Parathyroid adenoma (tissue), 2 donors: ENCODE results near the gene LRP1B.

Source experiments
- H2AFZ ChIP-seq: fragments of 300-600 bp; sonication (generic); one replicate; pipeline ENCODE4 v1.7.0; 2017; ENCODE audit warnings: antibody characterized with exemption, mild to moderate bottlenecking
- H3K27ac ChIP-seq: fragments of 300-600 bp; sonication (generic); one replicate; pipeline ENCODE4 v1.7.0; 2017
- H3K27me3 ChIP-seq: fragments of 300-600 bp; sonication (generic); one replicate; pipeline ENCODE4 v1.7.0; 2017; ENCODE audit warnings: low read length; ENCODE audit not compliant: control insufficient read depth, insufficient read depth
- H3K36me3 ChIP-seq: fragments of 300-600 bp; sonication (generic); one replicate; pipeline ENCODE4 v1.7.0; 2017; ENCODE audit warnings: low read length; ENCODE audit not compliant: control insufficient read depth, insufficient read depth
- H3K4me1 ChIP-seq: fragments of 300-600 bp; sonication (generic); one replicate; pipeline ENCODE4 v1.7.0; 2017; ENCODE audit warnings: control low read depth
- H3K4me2 ChIP-seq: fragments of 300-600 bp; sonication (generic); one replicate; pipeline ENCODE4 v1.7.0; 2017; ENCODE audit warnings: low read length
- H3K4me3 ChIP-seq: fragments of 300-600 bp; sonication (generic); one replicate; pipeline ENCODE4 v1.7.0; 2017; ENCODE audit warnings: low read depth, low read length
- H3K79me2 ChIP-seq: fragments of 300-600 bp; sonication (generic); one replicate; pipeline ENCODE4 v1.7.0; 2017; ENCODE audit warnings: control low read depth
- H3K9ac ChIP-seq: fragments of 300-600 bp; sonication (generic); one replicate; pipeline ENCODE4 v1.7.0; 2017; ENCODE audit warnings: mild to moderate bottlenecking
- H3K9me3 ChIP-seq: fragments of 300-600 bp; sonication (generic); one replicate; pipeline ENCODE4 v1.7.0; 2017; ENCODE audit warnings: low read length; ENCODE audit not compliant: control insufficient read depth
- CTCF ChIP-seq: fragments of 300-600 bp; sonication (generic); IDR thresholded peaks from one replicate; pipeline ENCODE4 v1.7.0; 2017; ENCODE audit warnings: antibody characterized with exemption, mild to moderate bottlenecking
- donor health status: primary hyperparathyroidism.

The LRP1B gene

GRCh38 chr2:140498360-140498759, 1632.5 kb downstream of the LRP1B start:
- no peaks in the 10 kb centered on the region for H3K27me3 ChIP-seq
- no peak overlapping the region for H3K27ac ChIP-seq
- no peak overlapping the region for H3K9ac ChIP-seq
- H3K4me2 ChIP-seq: no peak overlapping the region
- H3K79me2 ChIP-seq: no peaks in the 10 kb centered on the region
- H3K4me3 ChIP-seq: no peak overlapping the region
- H3K9me3 ChIP-seq: no peaks in the 10 kb centered on the region
- no peak overlapping the region for H2AFZ ChIP-seq
- TF ChIP-seq CTCF: no peak
- H3K4me1 ChIP-seq: no peaks in the 10 kb centered on the region
- H3K36me3 ChIP-seq: no peaks in the 10 kb centered on the region

GRCh38 chr2:140496714-140497113, 1634.1 kb downstream of the LRP1B start:
- no peaks in the 10 kb centered on the region for H3K9me3 ChIP-seq
- H3K27me3 ChIP-seq: no peaks in the 10 kb centered on the region
- no peak overlapping the region for H3K27ac ChIP-seq
- H3K9ac ChIP-seq: no peak overlapping the region
- no peak overlapping the region for H3K4me3 ChIP-seq
- TF ChIP-seq CTCF: no peak
- no peaks in the 10 kb centered on the region for H3K4me1 ChIP-seq
- no peak overlapping the region for H2AFZ ChIP-seq
- no peaks in the 10 kb centered on the region for H3K36me3 ChIP-seq
- no peak overlapping the region for H3K4me2 ChIP-seq
- H3K79me2 ChIP-seq: no peaks in the 10 kb centered on the region

- Histone ChIP-seq H3K4me1 (no peaks in the 10 kb centered on the region), H3K79me2 (no peaks in the 10 kb centered on the region)
Observed at GRCh38 chr2:140491876-140492275, 1638.9 kb downstream of the LRP1B start.

GRCh38 chr2:140489193-140489592, 1641.6 kb downstream of the LRP1B start:
- no peaks in the 10 kb centered on the region for H3K4me1 ChIP-seq
- no peak overlapping the region for H2AFZ ChIP-seq
- no peaks in the 10 kb centered on the region for H3K9me3 ChIP-seq
- no peaks in the 10 kb centered on the region for H3K27me3 ChIP-seq
- TF ChIP-seq CTCF: no peak
- no peak overlapping the region for H3K4me3 ChIP-seq
- no peak overlapping the region for H3K27ac ChIP-seq
- H3K9ac ChIP-seq: no peak overlapping the region
- no peaks in the 10 kb centered on the region for H3K36me3 ChIP-seq
- no peak overlapping the region for H3K4me2 ChIP-seq
- no peaks in the 10 kb centered on the region for H3K79me2 ChIP-seq

More at GRCh38 chr2:140491876-140492275, 1638.9 kb downstream of the LRP1B start:
- H2AFZ ChIP-seq: no peak overlapping the region
- no peaks in the 10 kb centered on the region for H3K36me3 ChIP-seq
- no peak overlapping the region for H3K9ac ChIP-seq
- no peaks in the 10 kb centered on the region for H3K9me3 ChIP-seq
- H3K4me2 ChIP-seq: no peak overlapping the region
- no peak overlapping the region for H3K4me3 ChIP-seq
- no peak for TF ChIP-seq CTCF
- no peaks in the 10 kb centered on the region for H3K27me3 ChIP-seq
- H3K27ac ChIP-seq: no peak overlapping the region

GRCh38 chr2:140481136-140481535, 1649.7 kb downstream of the LRP1B start:
- H3K9me3 ChIP-seq: no peaks in the 10 kb centered on the region
- H3K9ac ChIP-seq: no peak overlapping the region
- no peak overlapping the region for H3K4me2 ChIP-seq
- no peak for TF ChIP-seq CTCF
- no peaks in the 10 kb centered on the region for H3K36me3 ChIP-seq
- H2AFZ ChIP-seq: no peak overlapping the region
- H3K27ac ChIP-seq: no peak overlapping the region
- H3K4me1 ChIP-seq: no peaks in the 10 kb centered on the region
- H3K4me3 ChIP-seq: no peak overlapping the region
- H3K27me3 ChIP-seq: no peaks in the 10 kb centered on the region
- no peaks in the 10 kb centered on the region for H3K79me2 ChIP-seq
